GM12878 (cell line): ENCODE results near the gene SRP72. TPM values are rescaled to one million over a fixed set of nuclear protein-coding genes. Genes with fewer than 3 reads are reported as not detected.

ENCODE experiments used
- ATAC-seq: fragments of 200-7000 bp; cut with Tn5 transposase; 3 replicates; pipeline ENCODE4 v1.9.1; 2020; ENCODE audit warnings: mild to moderate bottlenecking, moderate library complexity
- BruUV-seq: library from RNA; stranded (reverse); fragments of 400-500 nt; replicated peaks from 2 replicates; lab custom pipeline; 2021; lab: Mats Ljungman, UMichigan
- CTCF ChIA-PET: fragments of 300-600 bp; sonication (Branson Sonifier 250); formaldehyde crosslinking; extraction: SDS; loops from one replicate; lab custom pipeline; 2021; ENCODE audit warnings: inconsistent platforms; lab: Yijun Ruan, JAX
- POLR2A ChIA-PET: fragments of 350-600 bp; formaldehyde crosslinking; extraction: SDS; loops from one replicate; lab custom pipeline; 2021; ENCODE audit warnings: inconsistent platforms; lab: Charles Lee
- RAD21 ChIA-PET: fragments of 300-600 bp; sonication (Branson Sonifier 250); formaldehyde crosslinking; loops from one replicate; lab custom pipeline; 2023; ENCODE audit warnings: antibody characterized with exemption; ENCODE audit not compliant: unreplicated experiment; lab: Charles Lee
- SMC1A ChIA-PET: fragments of 300-600 bp; sonication (Branson Sonifier 250); formaldehyde crosslinking; loops from one replicate; lab custom pipeline; 2023; ENCODE audit not compliant: unreplicated experiment, uncharacterized antibody; lab: Charles Lee
- DNase-seq: peaks from one replicate; pipeline ENCODE4 v3.0.0-alpha.2; 2011; ENCODE audit warnings: low read depth, low spot score
- FAIRE-seq: peaks from 3 replicates; lab custom pipeline; 2011; peaks lifted over from hg19 to GRCh38; lab: Jason Lieb, UNC
- H2AFZ ChIP-seq: 2 replicates; pipeline ENCODE4 v1.6.0; 2011; ENCODE audit warnings: low read depth, low read length, control low read depth; ENCODE audit not compliant: control insufficient read depth
- H3K27ac ChIP-seq: 2 replicates; pipeline ENCODE4 v1.5.1; 2011; ENCODE audit warnings: control low read depth; ENCODE audit not compliant: control insufficient read depth, insufficient read depth
- H3K27me3 ChIP-seq, 2 experiments: replicated peaks in 1 of 2; 2 replicates each; pipeline versions ENCODE4 v1.6.0 to v1.6.1; 2011; ENCODE audit warnings: low read length in 1 of 2; ENCODE audit not compliant: control insufficient read depth in 2 of 2, insufficient read depth in 2 of 2
- H3K36me3 ChIP-seq, 2 experiments: 2 replicates each; pipeline ENCODE4 v1.5.1; 2011; ENCODE audit warnings: low read length in 1 of 2; ENCODE audit not compliant: control insufficient read depth in 2 of 2, insufficient read depth in 2 of 2
- H3K4me1 ChIP-seq: 2 replicates; pipeline ENCODE4 v1.6.1; 2011; ENCODE audit warnings: mild to moderate bottlenecking, low read length, moderate library complexity, mixed read lengths; ENCODE audit not compliant: control insufficient read depth, insufficient read depth
- H3K4me2 ChIP-seq: 2 replicates; pipeline ENCODE4 v1.6.0; 2011; ENCODE audit warnings: control low read depth; ENCODE audit not compliant: control insufficient read depth, insufficient read depth
- H3K4me3 ChIP-seq: fragments of 200-600 bp; sonication (generic); 2 replicates; pipeline ENCODE4 v1.5.1; 2016
- H3K79me2 ChIP-seq: 2 replicates; pipeline ENCODE4 v1.6.0; 2011; ENCODE audit warnings: low read length; ENCODE audit not compliant: control insufficient read depth, insufficient read depth
- H3K9ac ChIP-seq: 2 replicates; pipeline ENCODE4 v1.8.0; 2011; ENCODE audit warnings: low read length, control low read depth, mixed read lengths; ENCODE audit not compliant: control insufficient read depth, insufficient read depth
- H3K9me3 ChIP-seq: replicated peaks from 3 replicates; pipeline ENCODE4 v1.5.1; 2011; ENCODE audit warnings: mild to moderate bottlenecking, low read length; ENCODE audit not compliant: control insufficient read depth, insufficient read depth
- H4K20me1 ChIP-seq: 2 replicates; pipeline ENCODE4 v1.6.0; 2011; ENCODE audit not compliant: control insufficient read depth, insufficient read depth
- ATF3 ChIP-seq: IDR thresholded peaks from 2 replicates; pipeline ENCODE4 v1.6.1; 2011; ENCODE audit warnings: low read depth, mild to moderate bottlenecking, low read length, moderate library complexity, borderline replicate concordance; ENCODE audit errors: extremely low read depth
- CHD4 ChIP-seq: fragments of 200-600 bp; sonication (generic); IDR thresholded peaks from 2 replicates; pipeline ENCODE4 v1.6.1; 2016; ENCODE audit warnings: mild to moderate bottlenecking
- ELK1 ChIP-seq: IDR thresholded peaks from 2 replicates; pipeline ENCODE4 v1.6.1; 2012; ENCODE audit warnings: low read depth, low read length, improper control_type of control experiment
- FOXM1 ChIP-seq: IDR thresholded peaks from 2 replicates; pipeline ENCODE4 v1.6.1; 2012; ENCODE audit warnings: low read depth, mild to moderate bottlenecking, inconsistent platforms, low read length, moderate library complexity
- KAT2A ChIP-seq: conservative IDR thresholded peaks from 2 replicates; pipeline ENCODE4 v1.6.1; 2011; ENCODE audit warnings: low read depth, low read length; ENCODE audit not compliant: control insufficient read depth
- MTA2 ChIP-seq: fragments of 450-650 bp; IDR thresholded peaks from 2 replicates; pipeline ENCODE4 v1.6.1; 2016; ENCODE audit warnings: low read depth, mild to moderate bottlenecking, moderate library complexity
- NFYA ChIP-seq: IDR thresholded peaks from 2 replicates; pipeline ENCODE4 v1.6.1; 2011; ENCODE audit warnings: low read depth, mild to moderate bottlenecking, low read length, improper control_type of control experiment, borderline replicate concordance
- NR2C2 ChIP-seq: IDR thresholded peaks from 2 replicates; pipeline ENCODE4 v1.6.1; 2011; ENCODE audit warnings: borderline replicate concordance, low read depth; ENCODE audit not compliant: control insufficient read depth, insufficient read length
- PAX8 ChIP-seq: fragments of 450-650 bp; IDR thresholded peaks from 2 replicates; pipeline ENCODE4 v1.6.1; 2017; ENCODE audit warnings: mild to moderate bottlenecking, moderate library complexity
- SKIL ChIP-seq: fragments of 450-650 bp; IDR thresholded peaks from 2 replicates; pipeline ENCODE4 v1.6.1; 2017; ENCODE audit warnings: mild to moderate bottlenecking, low read depth, inconsistent platforms; ENCODE audit not compliant: poor library complexity, severe bottlenecking
- ZNF384 ChIP-seq: IDR thresholded peaks from 2 replicates; pipeline ENCODE4 v1.6.1; 2012; ENCODE audit warnings: low read depth, mild to moderate bottlenecking, low read length, improper control_type of control experiment, borderline replicate concordance
- WGBS: methylation state at CpG from one replicate; pipeline ENCODE4 v1.1.6; 2016; ENCODE audit warnings: low lambda C conversion rate; ENCODE audit not compliant: insufficient replicate concordance, insufficient coverage; ENCODE audit errors: missing lambda C conversion rate; 5-methylcytosine and 5-hydroxymethylcytosine counted together
- in situ Hi-C: fragments of 300-500 bp; cut with MboI; formaldehyde crosslinking; loops from 9 replicates; pipeline ENCODE4 v1.14.3; 2018; ENCODE audit warnings: mixed read lengths
- intact Hi-C: fragments of 100-400 bp; cut with micrococcal nuclease; formaldehyde crosslinking; loops from one replicate; pipeline ENCODE4 v1.14.2; 2022; ENCODE audit not compliant: unreplicated experiment
- polyA plus RNA-seq, 11 experiments: library from polyadenylated mRNA; depleted of rRNA in 4 of 11; unstranded in 6 of 11; stranded (reverse) in 5 of 11; fragments of >200 nt; fragmentation: Nextera tagmentation in 4 of 11; fragmentation: Illumina TruSeq in 1 of 11; extraction: Ambion mirVana in 4 of 11; extraction: Trizol in 1 of 11; gene quantifications; 1 replicate in 1 of 11; 2 replicates in 10 of 11; pipeline versions ENCODE4 v1.2.1 to v1.2.3, GENCODE V29; 2011 to 2016; ENCODE audit warnings: inconsistent platforms in 2 of 11, missing spikeins in 2 of 11, low read depth in 1 of 11
- total RNA-seq, 4 experiments: library from RNA; depleted of rRNA in 3 of 4; stranded (reverse); fragments of >200 nt in 3 of 4; fragmentation: Illumina TruSeq in 1 of 4; extraction: Trizol in 1 of 4; gene quantifications; 2 replicates each; pipeline versions ENCODE4 v1.2.1 to v1.2.3, GENCODE V29; 2013 to 2021
- TF ChIP-seq, protein P1 (sequence below): fragments of 450-650 bp; IDR thresholded peaks from 2 replicates; pipeline ENCODE4 v1.6.1; 2017; ENCODE audit warnings: low read depth, mild to moderate bottlenecking, moderate library complexity
- TF ChIP-seq, protein P2 (sequence below): fragments of 450-650 bp; IDR thresholded peaks from 2 replicates; pipeline ENCODE4 v1.6.1; 2017; ENCODE audit warnings: mild to moderate bottlenecking

Gene SRP72
- total and polyA plus RNA-seq, 10 of the 15 experiments (the other 5 are each of a cell fraction or from before 2014, with no cell fraction given): 61.6 to 186 (median 133) TPM

DNA sequence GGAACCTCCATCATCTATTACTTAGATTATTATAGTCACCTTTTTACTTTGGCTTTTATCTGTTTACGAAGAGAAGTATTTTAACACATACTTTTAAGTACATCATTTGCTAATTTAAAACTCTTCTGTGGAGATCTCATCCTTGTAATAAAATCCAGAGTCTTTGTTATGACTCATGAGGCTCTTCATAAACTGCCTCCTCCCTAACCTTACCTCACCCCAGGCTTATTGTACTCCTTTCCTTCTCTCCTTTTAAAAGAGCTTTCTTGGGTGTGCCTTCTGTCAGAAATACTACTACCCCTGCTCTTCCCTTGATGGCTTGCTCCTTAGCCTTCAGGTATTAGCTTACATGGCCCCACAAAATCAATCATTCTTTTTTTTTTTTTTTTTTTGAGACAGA, 44.7 kb downstream of the SRP72 start:
- Histone ChIP-seq H2AFZ (no peak overlapping the region), H3K4me3 (no peak overlapping the region), H3K79me2 (no peaks in the 10 kb centered on the region), H4K20me1 (no peaks in the 10 kb centered on the region), H3K4me1 (no peaks in the 10 kb centered on the region), H3K27me3 (no peaks in the 10 kb centered on the region), H3K36me3 (no peaks in the 10 kb centered on the region), H3K4me2 (no peak overlapping the region), H3K9me3 (no peaks in the 10 kb centered on the region), H3K9ac (no peak overlapping the region), H3K27ac (no peak overlapping the region)
- in situ Hi-C loops: no loop called here
- ChIA-PET POLR2A (no interaction called here), RAD21 (no interaction called here), SMC1A (no interaction called here), CTCF (no interaction called here)
- FAIRE-seq (no peak), DNase-seq (no peak), ATAC-seq (no peak)
- no TSS peak for BruUV-seq
- no peak for TF ChIP-seq ZNF384
- no peak for TF ChIP-seq NR2C2
- TF ChIP-seq KAT2A: no peak
- no peak for TF ChIP-seq CHD4
- TF ChIP-seq SKIL: no peak
- TF ChIP-seq, protein P1, sequence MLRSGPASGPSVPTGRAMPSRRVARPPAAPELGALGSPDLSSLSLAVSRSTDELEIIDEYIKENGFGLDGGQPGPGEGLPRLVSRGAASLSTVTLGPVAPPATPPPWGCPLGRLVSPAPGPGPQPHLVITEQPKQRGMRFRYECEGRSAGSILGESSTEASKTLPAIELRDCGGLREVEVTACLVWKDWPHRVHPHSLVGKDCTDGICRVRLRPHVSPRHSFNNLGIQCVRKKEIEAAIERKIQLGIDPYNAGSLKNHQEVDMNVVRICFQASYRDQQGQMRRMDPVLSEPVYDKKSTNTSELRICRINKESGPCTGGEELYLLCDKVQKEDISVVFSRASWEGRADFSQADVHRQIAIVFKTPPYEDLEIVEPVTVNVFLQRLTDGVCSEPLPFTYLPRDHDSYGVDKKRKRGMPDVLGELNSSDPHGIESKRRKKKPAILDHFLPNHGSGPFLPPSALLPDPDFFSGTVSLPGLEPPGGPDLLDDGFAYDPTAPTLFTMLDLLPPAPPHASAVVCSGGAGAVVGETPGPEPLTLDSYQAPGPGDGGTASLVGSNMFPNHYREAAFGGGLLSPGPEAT: no peak
- no peak for TF ChIP-seq ATF3
- no peak for TF ChIP-seq NFYA
- TF ChIP-seq, protein P2, sequence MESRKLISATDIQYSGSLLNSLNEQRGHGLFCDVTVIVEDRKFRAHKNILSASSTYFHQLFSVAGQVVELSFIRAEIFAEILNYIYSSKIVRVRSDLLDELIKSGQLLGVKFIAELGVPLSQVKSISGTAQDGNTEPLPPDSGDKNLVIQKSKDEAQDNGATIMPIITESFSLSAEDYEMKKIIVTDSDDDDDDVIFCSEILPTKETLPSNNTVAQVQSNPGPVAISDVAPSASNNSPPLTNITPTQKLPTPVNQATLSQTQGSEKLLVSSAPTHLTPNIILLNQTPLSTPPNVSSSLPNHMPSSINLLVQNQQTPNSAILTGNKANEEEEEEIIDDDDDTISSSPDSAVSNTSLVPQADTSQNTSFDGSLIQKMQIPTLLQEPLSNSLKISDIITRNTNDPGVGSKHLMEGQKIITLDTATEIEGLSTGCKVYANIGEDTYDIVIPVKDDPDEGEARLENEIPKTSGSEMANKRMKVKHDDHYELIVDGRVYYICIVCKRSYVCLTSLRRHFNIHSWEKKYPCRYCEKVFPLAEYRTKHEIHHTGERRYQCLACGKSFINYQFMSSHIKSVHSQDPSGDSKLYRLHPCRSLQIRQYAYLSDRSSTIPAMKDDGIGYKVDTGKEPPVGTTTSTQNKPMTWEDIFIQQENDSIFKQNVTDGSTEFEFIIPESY: no peak
- no peak for TF ChIP-seq FOXM1
- TF ChIP-seq ELK1: no peak
- no peak for TF ChIP-seq MTA2
- no peak for TF ChIP-seq PAX8
- intact Hi-C loops: no loop called here
- WGBS: 67% methylated on average over 1 of the region's 1 CpG
